ENCODE data around the gene CST3.

Gene CST3

DNA sequence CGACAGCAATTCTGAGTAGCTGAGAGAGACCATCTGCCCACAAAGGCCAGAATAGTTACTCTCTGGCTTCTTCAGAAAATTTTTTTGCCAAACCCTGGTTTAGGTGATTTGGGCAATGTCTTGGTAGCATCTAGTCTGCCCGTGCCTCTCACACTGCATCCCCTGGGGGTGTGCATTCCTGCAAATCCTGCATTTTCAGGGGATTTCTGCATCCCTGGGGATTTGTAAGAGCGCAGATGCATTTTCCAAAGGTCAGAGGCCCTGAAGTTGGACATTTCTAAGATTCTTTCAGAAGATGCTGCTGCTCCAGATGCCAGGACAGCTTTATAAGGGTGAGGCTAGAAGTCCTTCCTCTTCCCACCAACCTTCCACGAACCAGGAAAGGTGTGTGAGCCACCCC is 36.0 kb downstream of the CST3 start:
- no peak for DNase-seq (ENCODE audit: low read depth)

DNA sequence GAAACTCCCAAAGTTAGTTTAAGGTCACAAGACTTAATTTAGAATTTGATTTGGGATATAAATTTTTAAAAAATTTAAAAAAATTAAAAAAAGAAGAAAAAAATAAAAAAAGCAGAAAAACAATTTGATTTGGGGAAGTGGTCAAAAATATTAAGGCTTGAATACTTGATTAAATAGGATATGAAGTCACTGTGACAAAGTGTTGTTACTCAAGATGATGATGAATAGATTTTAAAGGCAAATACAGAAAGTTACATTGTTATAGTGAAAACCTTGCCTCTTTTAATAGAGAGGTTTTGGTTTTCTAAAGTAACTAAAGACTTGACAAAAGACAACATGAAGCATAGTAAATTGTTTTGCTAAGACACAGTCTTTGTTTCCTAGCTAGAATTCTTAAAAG is 39.3 kb downstream of the CST3 start:
- DNase-seq (ENCODE audit: low read depth), result no peak

DNA sequence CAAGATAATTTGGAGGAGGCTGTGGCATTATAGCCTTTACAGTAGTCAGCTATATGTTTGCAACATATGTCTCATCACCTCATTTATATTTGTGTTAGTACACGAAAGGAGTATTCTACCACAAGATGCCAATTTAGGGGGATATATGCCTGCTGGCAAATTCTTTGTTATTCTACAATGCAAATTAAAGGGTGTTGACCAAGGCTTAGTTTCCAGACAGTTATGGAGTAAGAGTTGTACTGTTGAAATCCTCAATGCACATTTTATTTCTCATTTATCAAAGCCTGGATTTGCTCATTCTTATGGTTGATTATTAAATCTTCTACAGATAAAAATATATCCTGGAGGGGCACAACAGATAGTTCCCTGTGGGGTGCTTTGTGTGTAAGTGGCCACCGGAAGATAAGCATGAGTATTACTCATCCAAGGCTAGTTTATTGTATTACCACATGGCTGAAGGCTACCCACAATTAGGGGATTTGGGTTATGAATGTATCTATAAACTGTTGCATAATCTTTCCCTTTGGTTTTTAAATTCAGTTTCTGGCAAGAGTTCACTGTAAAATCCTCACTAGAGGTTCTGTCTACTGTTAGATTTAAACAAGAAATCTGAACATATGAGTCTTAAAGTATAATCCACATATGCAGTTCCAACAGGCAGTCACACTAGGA is 41.0 kb downstream of the CST3 start:
- no peak for DNase-seq (ENCODE audit: low read depth)

GRCh38 chr20:23595941-23596340 is 41.8 kb downstream of the CST3 start:
- DNase-seq (ENCODE audit: low read depth), result no peak

DNA sequence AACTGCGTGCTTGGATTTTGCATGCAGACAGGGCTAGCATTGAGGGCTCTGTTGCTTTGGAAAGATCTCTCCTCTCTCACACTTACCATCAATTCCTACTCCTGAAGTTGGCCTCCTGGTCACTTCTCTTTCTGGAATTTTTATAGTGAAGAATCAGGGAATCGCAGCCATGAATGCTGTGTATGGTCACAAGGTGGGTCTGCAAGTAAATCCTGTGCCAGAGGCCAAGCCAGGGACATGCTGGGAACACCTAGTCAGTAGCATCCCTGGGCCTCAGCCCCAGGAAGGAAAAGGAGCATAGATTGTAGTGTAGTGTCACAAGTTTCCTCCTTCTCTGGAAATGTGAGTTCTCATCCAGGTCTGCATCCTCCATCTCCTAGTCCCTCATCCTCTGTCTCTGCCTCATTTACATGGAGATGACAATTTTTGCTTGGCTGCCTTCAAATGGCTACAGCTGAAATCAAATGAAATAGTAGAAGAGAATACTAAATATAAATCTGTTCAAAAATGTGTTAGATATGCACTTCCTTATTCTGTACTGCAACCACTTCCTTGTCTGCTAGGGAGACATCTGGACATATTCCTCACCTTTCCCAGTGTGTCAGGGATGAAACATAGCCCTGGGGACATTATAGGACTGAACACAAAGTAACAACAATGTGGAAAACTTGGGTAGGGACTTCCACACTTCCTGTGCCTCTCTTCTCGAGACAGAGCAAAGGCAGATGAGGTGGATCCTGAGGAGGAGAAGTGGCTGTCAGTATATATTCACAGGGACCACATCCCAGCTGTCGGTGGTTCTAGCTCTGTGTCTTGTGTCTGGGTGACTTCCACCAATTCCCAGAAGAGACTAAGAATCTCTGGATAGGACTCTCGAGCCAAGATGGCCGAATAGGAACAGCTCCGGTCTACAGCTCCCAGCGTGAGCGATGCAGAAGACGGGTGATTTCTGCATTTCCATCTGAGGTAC is 49.0 kb downstream of the CST3 start:
- DNase-seq (ENCODE audit: low read depth), result no peak

DNA sequence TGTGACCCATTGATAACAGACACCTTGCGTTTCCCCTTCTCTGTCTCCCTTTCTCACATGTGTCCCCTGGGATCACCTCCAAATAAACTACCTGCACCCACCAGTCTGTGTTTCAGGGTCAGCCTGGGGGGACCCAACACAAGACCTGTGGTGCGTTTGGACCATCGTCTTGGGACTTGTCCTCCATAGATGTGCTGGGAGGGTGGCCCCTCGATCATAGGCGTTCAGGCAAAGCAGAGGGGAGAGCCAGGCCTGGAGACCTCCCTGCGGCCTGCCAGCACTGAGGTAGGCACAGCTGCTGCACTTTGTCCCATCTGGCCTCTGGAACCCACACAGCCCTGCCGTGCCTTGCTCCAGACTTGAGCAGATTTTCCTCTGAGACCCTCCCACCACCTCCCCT is 50.1 kb downstream of the CST3 start:
- no peak for DNase-seq (ENCODE audit: low read depth)

GRCh38 chr20:23586735-23587525 is 50.8 kb downstream of the CST3 start:
- no peak for DNase-seq (ENCODE audit: low read depth)

GRCh38 chr20:23585808-23586734 is 51.7 kb downstream of the CST3 start:
- no peak for DNase-seq (ENCODE audit: low read depth)

DNA sequence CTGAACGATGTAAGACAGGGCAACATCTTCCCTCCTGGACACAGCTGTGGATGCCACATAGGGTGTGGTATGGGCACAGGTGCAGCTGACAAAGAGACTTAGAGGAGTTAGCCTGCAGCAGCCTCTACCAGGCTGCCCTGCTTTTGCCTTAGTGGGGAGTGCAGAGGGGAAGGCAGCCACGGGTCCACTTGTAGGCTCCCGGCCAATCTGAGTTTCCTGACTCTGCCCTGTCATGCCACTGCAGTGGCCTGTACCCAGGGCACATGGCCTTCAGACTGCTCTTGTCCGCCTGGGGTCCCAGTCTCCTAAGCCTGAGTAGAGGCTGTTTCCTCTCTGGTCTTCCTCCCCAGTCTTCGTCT is 52.3 kb downstream of the CST3 start:
- no peak for DNase-seq (ENCODE audit: low read depth)

- no peak for DNase-seq (ENCODE audit: low read depth)
Observed at GRCh38 chr20:23584434-23585199, 53.1 kb downstream of the CST3 start.
